Inflammatory macrophage (primary cell): ENCODE measurements around the gene ATG16L1.

ENCODE experiments used
- DNase-seq, 2 donors: peaks; one replicate each; pipeline ENCODE4 v3.0.0-alpha.2; 2020 to 2022

ATG16L1 gene

DNA sequence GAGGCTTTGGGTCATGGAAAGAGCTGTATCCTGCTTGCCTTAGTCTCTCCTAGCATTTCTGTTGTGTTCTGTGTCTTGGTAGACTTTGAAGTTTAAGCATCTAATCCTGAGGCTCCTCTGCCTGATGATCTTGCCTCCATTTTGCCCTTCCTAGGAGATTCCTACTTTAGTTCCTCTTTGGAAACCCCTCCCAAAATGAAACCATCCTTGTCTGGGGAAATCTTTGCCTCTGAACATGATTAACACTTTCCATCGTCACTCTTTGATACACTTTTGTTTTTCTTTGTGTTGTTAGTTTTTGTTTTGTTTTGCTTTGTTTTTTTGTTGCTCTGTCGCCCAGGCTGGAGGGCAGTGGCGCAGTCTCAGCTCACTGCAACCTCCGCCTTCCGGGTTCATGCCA, 9.2 kb downstream of the ATG16L1 start:
- no peak for DNase-seq

- no peak for DNase-seq
These were observed 10.5 kb downstream of the ATG16L1 start for GRCh38 chr2:233261819-233262555.

DNA sequence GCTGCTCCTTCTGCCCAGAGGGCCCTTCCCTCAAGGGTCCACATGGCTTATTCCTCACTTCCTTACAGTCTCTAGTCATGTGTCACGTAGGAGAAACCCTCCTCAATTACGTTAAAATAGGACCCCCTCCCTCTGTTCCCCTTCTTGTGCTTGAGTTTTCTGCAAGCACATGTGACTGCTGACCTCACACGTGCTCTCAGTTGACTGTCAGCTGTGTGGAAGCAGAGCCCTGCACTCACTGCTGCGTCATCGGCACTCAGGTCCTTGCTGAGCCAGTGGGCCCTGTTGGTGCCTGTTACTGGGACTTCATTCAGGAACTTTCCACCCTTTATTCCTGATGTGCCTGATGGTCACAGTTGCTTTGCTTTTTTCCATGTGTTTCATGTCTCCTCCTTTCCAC, 11.1 kb downstream of the ATG16L1 start:
- DNase-seq: no peak

DNA sequence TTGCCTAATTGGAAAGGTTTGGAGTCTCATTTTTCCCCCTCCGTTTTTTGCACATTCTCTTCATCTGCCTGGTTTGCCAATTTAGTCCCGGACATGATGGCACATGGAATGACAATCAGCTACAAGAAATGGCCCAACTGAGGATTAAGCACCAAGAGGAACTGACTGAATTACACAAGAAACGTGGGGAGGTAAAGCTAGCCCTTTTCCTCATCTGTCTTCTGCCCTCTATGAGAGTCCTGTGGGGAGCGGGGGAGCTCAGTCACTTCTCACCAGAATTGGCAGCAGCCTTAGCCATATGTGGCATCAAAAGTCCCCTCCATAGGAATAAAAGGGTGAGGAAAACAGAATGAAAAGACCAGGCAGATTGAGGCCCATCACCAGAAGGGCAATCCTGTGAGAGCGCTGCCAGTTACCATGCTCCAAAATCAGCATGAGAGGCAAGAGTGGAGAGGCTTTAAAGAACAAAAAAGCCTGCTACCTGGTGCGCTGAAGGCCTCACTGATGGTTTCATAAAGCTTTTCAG, 11.6 kb downstream of the ATG16L1 start:
- DNase-seq: no peak

DNA sequence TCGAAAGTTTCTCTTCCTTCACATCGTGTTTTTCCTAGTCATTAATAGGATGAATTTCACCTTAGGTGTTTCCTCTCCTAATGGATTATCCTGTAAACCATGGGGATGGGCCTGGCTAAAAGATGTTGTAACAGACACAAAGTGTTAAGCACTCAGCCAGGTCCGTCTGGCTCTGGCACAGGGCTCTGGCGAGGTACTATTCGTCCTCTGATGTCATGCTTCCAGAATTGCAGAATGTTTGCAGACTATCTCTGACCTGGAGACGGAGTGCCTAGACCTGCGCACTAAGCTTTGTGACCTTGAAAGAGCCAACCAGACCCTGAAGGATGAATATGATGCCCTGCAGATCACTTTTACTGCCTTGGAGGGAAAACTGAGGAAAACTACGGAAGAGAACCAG, 13.2 kb downstream of the ATG16L1 start:
- no peak for DNase-seq

DNA sequence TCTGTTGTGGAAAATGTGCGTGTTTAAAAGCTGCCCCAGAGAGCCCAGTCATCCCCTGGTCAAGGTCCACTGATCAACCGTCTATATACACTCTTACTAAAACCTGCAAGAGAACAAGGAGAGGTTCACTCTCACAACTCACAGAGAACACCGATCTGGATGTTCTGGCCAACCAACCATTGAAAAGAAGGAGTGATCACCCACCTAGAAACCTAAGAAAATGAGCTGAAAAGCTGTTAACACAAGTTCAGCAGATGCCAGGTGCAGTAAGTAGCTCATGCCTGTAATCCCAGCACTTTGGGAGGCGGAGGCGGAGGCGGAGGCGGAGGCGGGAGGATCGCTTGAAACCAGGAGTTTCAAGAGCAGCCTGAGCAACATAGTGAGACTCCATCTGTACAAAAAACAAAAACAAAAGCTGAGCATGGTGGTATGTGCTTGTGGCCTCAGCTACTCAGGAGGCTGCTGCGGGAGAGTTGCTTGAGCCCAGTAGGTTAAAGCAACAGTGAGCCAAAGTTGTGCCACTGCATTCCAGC, 14.5 kb downstream of the ATG16L1 start:
- no peak for DNase-seq

- no peak for DNase-seq
These were observed 15.0 kb downstream of the ATG16L1 start for GRCh38 chr2:233266481-233266880.

DNA sequence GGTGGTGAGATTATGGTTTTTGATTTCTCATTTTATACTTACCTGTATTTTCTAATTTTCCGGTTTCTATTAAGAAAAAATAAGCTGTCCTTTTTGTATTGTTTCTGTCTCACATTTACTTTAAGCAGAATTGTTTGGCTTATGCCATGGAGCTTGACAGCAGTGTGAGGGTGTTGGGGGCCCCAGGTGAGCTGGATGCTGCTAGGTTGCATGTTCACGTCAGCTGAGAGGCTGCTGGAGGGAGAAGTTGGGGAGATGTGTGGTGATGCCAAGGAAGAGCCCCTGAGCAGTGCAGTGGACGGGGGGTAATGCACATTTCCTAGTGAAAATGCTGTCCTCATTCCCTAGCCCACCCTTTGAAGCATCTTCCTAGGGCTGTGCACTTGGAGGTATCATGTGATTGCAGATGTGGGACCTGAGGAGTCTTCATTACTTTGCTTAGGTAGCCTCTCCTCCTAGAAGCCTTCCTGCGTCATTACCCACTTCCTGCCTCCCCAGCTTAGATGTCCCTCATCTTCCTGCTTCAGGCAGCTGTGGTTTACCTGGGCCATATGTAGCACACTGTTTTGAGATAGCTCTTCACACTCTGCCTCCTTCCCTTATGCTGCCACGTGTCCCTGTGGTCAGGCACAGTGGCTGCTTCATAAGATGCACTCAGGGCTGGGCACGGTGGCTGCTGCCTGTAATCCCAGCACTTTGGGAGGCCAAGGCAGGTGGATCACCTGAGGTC, 16.2 kb downstream of the ATG16L1 start:
- no peak for DNase-seq

- no peak for DNase-seq
These were observed 18.9 kb downstream of the ATG16L1 start for GRCh38 chr2:233270366-233270765.

GRCh38 chr2:233270951-233271350, 19.5 kb downstream of the ATG16L1 start:
- DNase-seq: no peak

DNA sequence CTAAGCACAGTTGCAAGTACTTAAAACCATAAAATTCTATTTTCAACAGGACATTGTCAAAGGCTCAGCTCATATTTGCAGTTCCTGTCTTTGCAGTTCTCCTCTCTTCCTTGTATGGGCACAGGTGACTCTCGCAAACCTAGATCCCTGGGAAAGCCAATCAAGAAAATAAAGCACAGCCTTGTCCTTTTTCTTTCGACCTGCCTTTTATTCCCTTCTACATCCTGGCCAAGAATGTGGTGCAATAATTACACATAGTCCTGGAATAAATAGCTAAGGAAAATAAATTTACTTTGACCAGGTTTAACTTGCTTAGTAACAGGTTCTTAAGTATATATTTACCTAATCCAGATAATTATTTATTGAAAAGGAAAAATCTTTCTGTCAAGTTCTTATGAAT, 20.2 kb downstream of the ATG16L1 start:
- no peak for DNase-seq

DNA sequence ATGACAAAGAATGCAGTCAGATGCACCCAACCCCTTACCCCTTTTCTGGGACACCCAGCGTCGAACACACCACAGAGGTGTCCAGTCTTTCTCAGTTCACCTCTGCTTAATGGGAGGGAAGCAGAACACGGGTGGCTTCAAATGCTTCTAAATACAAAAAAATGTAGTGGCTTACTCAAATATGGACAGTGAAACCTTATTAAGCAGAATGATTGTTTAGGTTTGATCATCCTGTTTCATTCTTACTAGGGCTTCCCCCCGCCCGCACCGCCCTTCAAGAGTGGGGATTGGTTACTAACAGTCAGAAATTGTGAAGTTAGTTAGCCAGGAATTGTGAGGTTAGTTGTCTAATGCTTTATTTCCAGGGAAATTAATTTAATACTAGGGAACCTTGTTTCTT, 21.6 kb downstream of the ATG16L1 start:
- no peak for DNase-seq

- DNase-seq: no peak
These were observed 23.8 kb downstream of the ATG16L1 start for GRCh38 chr2:233275223-233275622.

DNA sequence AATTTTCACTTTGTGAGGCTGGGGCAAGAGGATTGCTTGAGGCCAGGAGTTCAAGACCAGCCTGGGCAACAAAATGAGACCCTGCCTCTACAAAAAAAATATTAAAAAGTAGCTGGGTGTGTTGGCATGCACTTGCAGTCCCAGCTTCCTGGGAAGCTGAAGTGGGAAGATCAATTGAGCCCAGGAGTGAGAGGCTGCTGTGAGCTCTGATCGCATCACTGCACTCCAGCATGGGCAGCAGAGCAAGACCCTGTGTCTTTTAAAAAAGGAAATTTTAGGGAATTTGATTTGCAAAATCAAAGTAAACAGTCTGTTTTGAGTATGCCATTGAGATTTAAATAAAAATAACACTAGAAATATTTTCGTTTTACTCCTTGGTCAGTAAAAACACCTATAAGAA, 27.4 kb downstream of the ATG16L1 start:
- DNase-seq: no peak

- DNase-seq: peak in 1 of 2 donors; percentile 18
These were observed 28.7 kb downstream of the ATG16L1 start for GRCh38 chr2:233280114-233280693.

- DNase-seq: no peak
These were observed 30.1 kb downstream of the ATG16L1 start for GRCh38 chr2:233281553-233281952.

DNA sequence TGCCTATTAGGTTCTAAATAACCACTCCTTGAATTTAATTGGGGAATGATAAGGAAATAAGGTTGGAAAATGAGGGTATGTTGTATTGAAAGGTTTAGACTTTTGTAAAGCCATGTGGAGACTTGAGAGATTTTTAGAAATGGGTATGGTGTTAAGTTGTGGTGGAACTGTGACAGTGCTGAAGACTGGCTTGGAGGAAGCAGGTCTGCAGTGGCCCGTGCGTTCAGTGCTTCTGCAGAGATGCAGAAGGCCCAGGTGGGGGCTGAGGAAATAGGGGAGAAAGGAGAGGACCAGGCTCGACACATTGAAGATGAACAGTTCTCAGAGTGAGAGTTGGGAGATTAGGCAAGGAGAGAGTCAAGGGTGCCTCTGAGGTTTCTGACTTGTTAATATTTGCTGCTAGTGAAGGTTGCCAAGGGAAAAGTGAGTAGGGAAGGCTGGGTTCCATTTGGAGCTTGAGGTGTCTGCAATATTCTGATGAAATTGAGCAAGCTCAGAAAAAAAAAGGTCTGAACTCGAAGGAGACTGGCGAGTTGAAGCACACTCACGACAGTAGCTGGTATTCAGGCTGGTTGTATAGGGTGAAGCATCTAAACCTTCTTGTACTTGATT, 30.6 kb downstream of the ATG16L1 start:
- no peak for DNase-seq

GRCh38 chr2:233285921-233286320, 34.4 kb downstream of the ATG16L1 start:
- no peak for DNase-seq

GRCh38 chr2:233287871-233288270, 36.4 kb downstream of the ATG16L1 start:
- no peak for DNase-seq

- no peak for DNase-seq
These were observed 37.2 kb downstream of the ATG16L1 start for GRCh38 chr2:233288663-233289062.

GRCh38 chr2:233289648-233290047, 38.2 kb downstream of the ATG16L1 start:
- no peak for DNase-seq

DNA sequence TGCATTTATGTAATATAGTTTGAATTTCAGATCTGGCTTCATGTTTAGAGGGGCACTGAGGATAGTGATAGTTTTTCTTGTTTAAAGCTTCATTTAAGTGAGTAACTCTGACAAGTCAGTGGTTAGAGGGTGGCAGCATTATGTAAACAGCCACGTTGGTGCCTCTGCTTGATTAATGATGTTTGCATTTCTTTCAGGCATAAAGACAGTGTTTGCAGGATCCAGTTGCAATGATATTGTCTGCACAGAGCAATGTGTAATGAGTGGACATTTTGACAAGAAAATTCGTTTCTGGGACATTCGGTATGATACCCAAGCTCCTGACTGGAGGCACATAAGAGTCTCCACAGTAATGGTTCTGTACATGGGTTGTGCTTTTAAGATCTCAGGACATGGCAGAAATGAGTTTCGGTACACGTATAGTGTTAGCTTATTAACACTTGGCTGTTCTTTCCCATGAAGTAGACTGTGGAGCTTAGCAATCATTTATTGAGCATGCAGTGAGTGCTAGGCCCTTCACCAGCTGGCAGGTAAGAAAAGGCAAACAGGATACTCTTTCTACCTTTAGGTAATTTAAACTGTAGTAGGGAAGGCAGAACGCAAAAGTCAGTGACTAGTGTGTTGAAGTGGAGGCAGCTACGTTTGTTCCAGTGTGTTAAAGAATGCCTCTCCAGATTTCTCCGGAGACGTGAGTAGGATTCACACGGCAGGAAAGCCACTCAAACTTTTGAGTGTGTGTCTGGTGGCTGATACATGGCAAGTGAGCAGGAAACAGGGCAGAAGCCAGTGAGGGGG, 38.8 kb downstream of the ATG16L1 start:
- no peak for DNase-seq
